ENCODE results near the gene ARMC8. TPM values are rescaled to one million over a fixed set of nuclear protein-coding genes. Genes with fewer than 3 reads are reported as not detected.

Gene ARMC8
- total RNA-seq, 2 donors from 2014 or later = 29.8 to 103 TPM

DNA sequence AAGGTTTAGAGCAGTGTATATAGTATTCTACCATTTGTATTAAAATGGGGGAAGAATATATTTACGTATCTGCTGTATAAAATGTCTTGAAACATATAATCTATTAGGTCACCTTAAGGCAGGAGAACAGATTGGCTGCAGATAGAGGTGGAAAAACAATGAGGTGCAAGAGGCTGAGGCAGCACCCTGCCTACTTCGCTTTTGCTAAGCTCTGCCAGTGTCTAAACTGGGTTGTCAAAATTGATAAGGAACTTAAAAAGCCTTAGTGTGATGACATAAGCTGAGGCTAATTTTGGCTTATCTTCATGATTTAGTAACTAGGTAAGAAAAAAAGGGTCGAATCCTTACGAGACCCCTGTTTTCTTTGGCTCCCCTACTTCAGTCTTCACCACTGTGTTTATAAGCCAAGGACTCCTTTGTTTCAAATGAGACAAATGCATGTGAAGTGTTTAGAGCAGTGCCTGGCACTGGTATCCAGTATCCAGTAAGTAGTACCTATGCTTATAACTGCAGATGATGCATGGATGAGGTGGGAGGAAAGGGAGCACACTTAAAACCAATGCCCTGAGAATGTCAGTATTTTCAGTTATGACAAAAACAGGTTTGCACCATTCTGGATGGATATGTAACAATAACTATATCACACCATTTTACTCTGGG is 45.7 kb downstream of the ARMC8 start:
- TF ChIP-seq, protein P1, sequence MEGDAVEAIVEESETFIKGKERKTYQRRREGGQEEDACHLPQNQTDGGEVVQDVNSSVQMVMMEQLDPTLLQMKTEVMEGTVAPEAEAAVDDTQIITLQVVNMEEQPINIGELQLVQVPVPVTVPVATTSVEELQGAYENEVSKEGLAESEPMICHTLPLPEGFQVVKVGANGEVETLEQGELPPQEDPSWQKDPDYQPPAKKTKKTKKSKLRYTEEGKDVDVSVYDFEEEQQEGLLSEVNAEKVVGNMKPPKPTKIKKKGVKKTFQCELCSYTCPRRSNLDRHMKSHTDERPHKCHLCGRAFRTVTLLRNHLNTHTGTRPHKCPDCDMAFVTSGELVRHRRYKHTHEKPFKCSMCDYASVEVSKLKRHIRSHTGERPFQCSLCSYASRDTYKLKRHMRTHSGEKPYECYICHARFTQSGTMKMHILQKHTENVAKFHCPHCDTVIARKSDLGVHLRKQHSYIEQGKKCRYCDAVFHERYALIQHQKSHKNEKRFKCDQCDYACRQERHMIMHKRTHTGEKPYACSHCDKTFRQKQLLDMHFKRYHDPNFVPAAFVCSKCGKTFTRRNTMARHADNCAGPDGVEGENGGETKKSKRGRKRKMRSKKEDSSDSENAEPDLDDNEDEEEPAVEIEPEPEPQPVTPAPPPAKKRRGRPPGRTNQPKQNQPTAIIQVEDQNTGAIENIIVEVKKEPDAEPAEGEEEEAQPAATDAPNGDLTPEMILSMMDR (IDR thresholded peaks at IDR 0.05) = no peak
- TF ChIP-seq POLR2A (IDR thresholded peaks at IDR 0.05) = no peak
- peaks cover 0 to 15% of the 10 kb centered on the region in 2 donors for H3K36me3 ChIP-seq (replicated peaks in 1 of 2; ENCODE audit: insufficient read depth in 1 of 2, low read depth in 2 of 2)
- intact Hi-C loops (cut with DNase I) = no loop called here
- 90 to 92% methylated on average over 4 of the region's 4 CpGs for WGBS, 2 donors
- no peaks in the 10 kb centered on the region for H3K27me3 ChIP-seq
- no peaks in the 10 kb centered on the region for H3K9me3 ChIP-seq
- DNase-seq = no peak
- H3K4me3 ChIP-seq = no peak overlapping the region
- H3K27ac ChIP-seq = no peak overlapping the region
- no peaks in the 10 kb centered on the region for H3K4me1 ChIP-seq
- ATAC-seq = no peak

- Histone ChIP-seq H3K36me3 (replicated peaks in 1 of 2; ENCODE audit: insufficient read depth in 1 of 2, low read depth in 2 of 2) (peaks cover 0 to 19% of the 10 kb centered on the region in 2 donors), H3K27ac (no peak overlapping the region), H3K4me3 (no peak overlapping the region), H3K27me3 (no peaks in the 10 kb centered on the region), H3K9me3 (no peaks in the 10 kb centered on the region), H3K4me1 (no peaks in the 10 kb centered on the region)
- WGBS, 2 donors = 90 to 91% methylated on average over 5 of the region's 5 CpGs
- DNase-seq (no peak), ATAC-seq (no peak)
- intact Hi-C loops (cut with DNase I) = no loop called here
- no peak for TF ChIP-seq POLR2A (IDR thresholded peaks at IDR 0.05)
- TF ChIP-seq, protein P1 (IDR thresholded peaks at IDR 0.05) = no peak
Observed at GRCh38 chr3:138234401-138235179, 47.5 kb downstream of the ARMC8 start.

DNA sequence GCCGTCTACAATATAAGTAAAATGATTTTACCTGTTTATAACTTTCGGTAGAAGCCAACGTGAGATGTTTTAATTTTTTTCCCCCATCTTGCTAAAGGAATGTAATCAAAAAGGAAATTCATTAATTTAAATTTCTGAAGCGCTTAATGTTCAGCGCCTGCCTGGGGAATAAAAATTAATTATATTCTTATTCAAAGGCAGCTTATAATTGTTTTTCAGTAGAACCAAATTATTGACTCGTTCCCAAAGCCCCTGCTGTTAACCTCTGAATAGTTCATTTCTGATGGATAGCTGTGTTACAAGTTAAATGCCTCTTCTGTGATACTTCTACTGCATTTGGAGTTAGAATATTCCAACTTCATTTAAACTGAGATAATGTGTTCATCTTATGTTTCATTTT is 51.6 kb downstream of the ARMC8 start:
- intact Hi-C loops (cut with DNase I) = no loop called here
- DNase-seq = no peak

GRCh38 chr3:138241061-138241460 is 54.0 kb downstream of the ARMC8 start:
- no peak for TF ChIP-seq POLR2A (IDR thresholded peaks at IDR 0.05)
- TF ChIP-seq, protein P1 (IDR thresholded peaks at IDR 0.05) = no peak
- WGBS, 2 donors = 71 to 76% methylated on average over 1 of the region's 1 CpG
- H3K36me3 ChIP-seq (replicated peaks in 1 of 2; ENCODE audit: insufficient read depth in 1 of 2, low read depth in 2 of 2) = peaks cover 0 to 8% of the 10 kb centered on the region in 2 donors
- no peaks in the 10 kb centered on the region for H3K9me3 ChIP-seq
- no peak overlapping the region for H3K4me3 ChIP-seq
- H3K27ac ChIP-seq = no peak overlapping the region
- ATAC-seq (no peak), DNase-seq (no peak)
- intact Hi-C loops (cut with DNase I) = no loop called here
- no peaks in the 10 kb centered on the region for H3K27me3 ChIP-seq
- H3K4me1 ChIP-seq = no peaks in the 10 kb centered on the region

More for the DNA sequence above, 51.6 kb downstream of the ARMC8 start:
- H3K27me3 ChIP-seq = no peaks in the 10 kb centered on the region
- H3K9me3 ChIP-seq = no peaks in the 10 kb centered on the region
- TF ChIP-seq, protein P1 (IDR thresholded peaks at IDR 0.05) = no peak
- no peak for TF ChIP-seq POLR2A (IDR thresholded peaks at IDR 0.05)
- H3K27ac ChIP-seq = no peak overlapping the region
- 91 to 94% methylated on average over 6 of the region's 6 CpGs for WGBS, 2 donors
- H3K4me1 ChIP-seq = no peaks in the 10 kb centered on the region
- no peak for ATAC-seq
- peaks cover 0 to 6% of the 10 kb centered on the region in 2 donors for H3K36me3 ChIP-seq (replicated peaks in 1 of 2; ENCODE audit: insufficient read depth in 1 of 2, low read depth in 2 of 2)
- no peak overlapping the region for H3K4me3 ChIP-seq

Data from body of pancreas (tissue), 4 donors.